ENCODE results near the gene CA5A. TPM values are rescaled to one million over a fixed set of nuclear protein-coding genes. Genes with fewer than 3 reads are reported as not detected.
A peak's percentile ranks its signal among the peaks of the same experiment; 100 is the strongest.

CA5A gene
- polyA plus RNA-seq, 2 of the 4 experiments (the other 2 are of a cell fraction): not detected

DNA sequence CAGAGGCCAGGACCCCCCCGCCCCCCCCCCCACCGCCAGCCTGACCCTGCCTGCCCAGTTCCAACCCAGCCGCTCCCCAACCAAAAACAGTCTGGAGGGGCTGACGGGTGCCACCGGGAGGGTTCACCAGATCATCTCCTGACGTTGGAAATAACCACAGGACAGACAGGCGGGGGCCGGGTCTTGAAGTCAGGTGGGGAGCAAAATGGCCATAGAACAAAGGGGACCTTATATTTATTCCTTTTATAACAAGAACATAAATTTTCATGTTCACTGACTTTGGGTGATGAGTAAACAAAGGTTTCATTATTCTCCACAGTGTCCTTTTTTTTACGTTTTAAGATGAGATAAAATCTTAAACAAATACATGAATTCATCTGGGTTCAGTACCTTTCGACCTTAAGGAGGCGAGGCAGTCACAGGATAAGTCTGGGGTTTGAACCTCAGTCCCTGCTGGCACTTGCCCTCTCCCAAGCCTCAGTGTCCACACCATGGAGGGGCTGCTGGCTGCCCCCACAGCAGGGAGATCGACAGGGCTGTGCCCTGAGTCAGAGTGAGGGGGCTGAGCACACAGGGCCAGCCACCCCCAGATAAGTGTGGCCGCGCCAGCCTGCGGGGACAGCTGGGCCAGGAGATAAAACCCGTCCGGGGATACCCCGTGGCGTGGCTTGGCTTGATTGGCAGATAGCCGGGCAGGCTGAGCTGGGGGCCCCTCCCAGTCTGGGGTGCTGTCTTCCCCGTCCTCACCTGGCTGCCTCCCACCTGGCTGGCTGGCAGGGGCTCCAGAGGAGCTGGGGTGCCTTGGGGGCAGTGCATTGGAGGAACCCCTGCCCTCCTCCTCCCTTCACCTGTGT, 82.0 kb downstream of the CA5A start:
- H3K4me2 ChIP-seq: peak overlapping the region; percentile 79
- ChIA-PET POLR2A (interaction anchor here (1.0 to 3.8 kb wide), 5 partner anchors 12 to 75 kb away, joined by 4 to 23 read pairs (median 5); partner anchors contain the start of gene SLC7A5), CTCF (interaction anchor here (1.6 to 15.2 kb wide), 5 partner anchors 8 to 75 kb away, joined by 13 to 246 read pairs (median 22); partner anchors contain the start of gene SLC7A5)
- H3K4me3 ChIP-seq: peak overlapping the region; percentile 77
- TF ChIP-seq, protein P1, sequence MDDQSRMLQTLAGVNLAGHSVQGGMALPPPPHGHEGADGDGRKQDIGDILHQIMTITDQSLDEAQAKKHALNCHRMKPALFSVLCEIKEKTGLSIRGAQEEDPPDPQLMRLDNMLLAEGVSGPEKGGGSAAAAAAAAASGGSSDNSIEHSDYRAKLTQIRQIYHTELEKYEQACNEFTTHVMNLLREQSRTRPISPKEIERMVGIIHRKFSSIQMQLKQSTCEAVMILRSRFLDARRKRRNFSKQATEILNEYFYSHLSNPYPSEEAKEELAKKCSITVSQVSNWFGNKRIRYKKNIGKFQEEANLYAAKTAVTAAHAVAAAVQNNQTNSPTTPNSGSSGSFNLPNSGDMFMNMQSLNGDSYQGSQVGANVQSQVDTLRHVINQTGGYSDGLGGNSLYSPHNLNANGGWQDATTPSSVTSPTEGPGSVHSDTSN (IDR thresholded peaks at IDR 0.05): peak; percentile 53; the same call in 1 of the 2 replicates
- TF ChIP-seq JUNB (IDR thresholded peaks at IDR 0.05) (peak; percentile 36; the same call in 1 of the 2 replicates), EP300 (IDR thresholded peaks at IDR 0.05) (peak in 1 of 2 experiments; percentile 77; a peak in 2 of 5 replicates), FOSL2 (IDR thresholded peaks at IDR 0.05) (no peak), FOSL2 (CRISPR knock-in tag; IDR thresholded peaks at IDR 0.05) (peak; percentile 37; the same call in 1 of the 2 replicates), CBX8 (IDR thresholded peaks at IDR 0.05) (no peak), POLR2AphosphoS2 (conservative IDR thresholded peaks at IDR 0.05; ENCODE audit: low read length) (peak; percentile 90), ESRRA (IDR thresholded peaks at IDR 0.05; ENCODE audit: borderline replicate concordance, low read length) (no peak), HOXA7 (CRISPR knock-in tag; IDR thresholded peaks at IDR 0.05) (0 out of 2 replicates have a peak, but pooled peaks have one; percentile 18), NR3C1 (IDR thresholded peaks at IDR 0.05) (no peak), EHF (CRISPR knock-in tag; IDR thresholded peaks at IDR 0.05) (no peak), GATA3 (IDR thresholded peaks at IDR 0.05; ENCODE audit: borderline replicate concordance) (peak; percentile 57), JUN (IDR thresholded peaks at IDR 0.05) (peak; percentile 23 to 46; a peak in 2 of 5 replicates)
- TF ChIP-seq, protein P2, sequence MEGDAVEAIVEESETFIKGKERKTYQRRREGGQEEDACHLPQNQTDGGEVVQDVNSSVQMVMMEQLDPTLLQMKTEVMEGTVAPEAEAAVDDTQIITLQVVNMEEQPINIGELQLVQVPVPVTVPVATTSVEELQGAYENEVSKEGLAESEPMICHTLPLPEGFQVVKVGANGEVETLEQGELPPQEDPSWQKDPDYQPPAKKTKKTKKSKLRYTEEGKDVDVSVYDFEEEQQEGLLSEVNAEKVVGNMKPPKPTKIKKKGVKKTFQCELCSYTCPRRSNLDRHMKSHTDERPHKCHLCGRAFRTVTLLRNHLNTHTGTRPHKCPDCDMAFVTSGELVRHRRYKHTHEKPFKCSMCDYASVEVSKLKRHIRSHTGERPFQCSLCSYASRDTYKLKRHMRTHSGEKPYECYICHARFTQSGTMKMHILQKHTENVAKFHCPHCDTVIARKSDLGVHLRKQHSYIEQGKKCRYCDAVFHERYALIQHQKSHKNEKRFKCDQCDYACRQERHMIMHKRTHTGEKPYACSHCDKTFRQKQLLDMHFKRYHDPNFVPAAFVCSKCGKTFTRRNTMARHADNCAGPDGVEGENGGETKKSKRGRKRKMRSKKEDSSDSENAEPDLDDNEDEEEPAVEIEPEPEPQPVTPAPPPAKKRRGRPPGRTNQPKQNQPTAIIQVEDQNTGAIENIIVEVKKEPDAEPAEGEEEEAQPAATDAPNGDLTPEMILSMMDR (IDR thresholded peaks at IDR 0.05): no peak
- TF ChIP-seq, protein P3, sequence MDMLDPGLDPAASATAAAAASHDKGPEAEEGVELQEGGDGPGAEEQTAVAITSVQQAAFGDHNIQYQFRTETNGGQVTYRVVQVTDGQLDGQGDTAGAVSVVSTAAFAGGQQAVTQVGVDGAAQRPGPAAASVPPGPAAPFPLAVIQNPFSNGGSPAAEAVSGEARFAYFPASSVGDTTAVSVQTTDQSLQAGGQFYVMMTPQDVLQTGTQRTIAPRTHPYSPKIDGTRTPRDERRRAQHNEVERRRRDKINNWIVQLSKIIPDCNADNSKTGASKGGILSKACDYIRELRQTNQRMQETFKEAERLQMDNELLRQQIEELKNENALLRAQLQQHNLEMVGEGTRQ (IDR thresholded peaks at IDR 0.05): no peak
- TF ChIP-seq, protein P4, sequence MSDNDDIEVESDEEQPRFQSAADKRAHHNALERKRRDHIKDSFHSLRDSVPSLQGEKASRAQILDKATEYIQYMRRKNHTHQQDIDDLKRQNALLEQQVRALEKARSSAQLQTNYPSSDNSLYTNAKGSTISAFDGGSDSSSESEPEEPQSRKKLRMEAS (IDR thresholded peaks at IDR 0.05): peak; percentile 7; the same call in 1 of the 2 replicates
- TF ChIP-seq, protein P5, sequence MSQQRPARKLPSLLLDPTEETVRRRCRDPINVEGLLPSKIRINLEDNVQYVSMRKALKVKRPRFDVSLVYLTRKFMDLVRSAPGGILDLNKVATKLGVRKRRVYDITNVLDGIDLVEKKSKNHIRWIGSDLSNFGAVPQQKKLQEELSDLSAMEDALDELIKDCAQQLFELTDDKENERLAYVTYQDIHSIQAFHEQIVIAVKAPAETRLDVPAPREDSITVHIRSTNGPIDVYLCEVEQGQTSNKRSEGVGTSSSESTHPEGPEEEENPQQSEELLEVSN (IDR thresholded peaks at IDR 0.05; ENCODE audit: borderline replicate concordance, low read depth): no peak
- peaks cover 98% of the 10 kb centered on the region for H3K4me1 ChIP-seq
- peak in 1 of 2 experiments; percentile 92 for DNase-seq (ENCODE audit: low read depth in 1 of 2, low spot score in 1 of 2)
- no peak for FAIRE-seq
- peak; percentile 12 to 14 for ATAC-seq
- H3K9me3 ChIP-seq: no peaks in the 10 kb centered on the region
- 2% methylated on average over 17 of the region's 21 CpGs for WGBS (ENCODE audit: missing lambda C conversion rate)
- H3K27ac ChIP-seq: peak overlapping the region; percentile 97 to 99

DNA sequence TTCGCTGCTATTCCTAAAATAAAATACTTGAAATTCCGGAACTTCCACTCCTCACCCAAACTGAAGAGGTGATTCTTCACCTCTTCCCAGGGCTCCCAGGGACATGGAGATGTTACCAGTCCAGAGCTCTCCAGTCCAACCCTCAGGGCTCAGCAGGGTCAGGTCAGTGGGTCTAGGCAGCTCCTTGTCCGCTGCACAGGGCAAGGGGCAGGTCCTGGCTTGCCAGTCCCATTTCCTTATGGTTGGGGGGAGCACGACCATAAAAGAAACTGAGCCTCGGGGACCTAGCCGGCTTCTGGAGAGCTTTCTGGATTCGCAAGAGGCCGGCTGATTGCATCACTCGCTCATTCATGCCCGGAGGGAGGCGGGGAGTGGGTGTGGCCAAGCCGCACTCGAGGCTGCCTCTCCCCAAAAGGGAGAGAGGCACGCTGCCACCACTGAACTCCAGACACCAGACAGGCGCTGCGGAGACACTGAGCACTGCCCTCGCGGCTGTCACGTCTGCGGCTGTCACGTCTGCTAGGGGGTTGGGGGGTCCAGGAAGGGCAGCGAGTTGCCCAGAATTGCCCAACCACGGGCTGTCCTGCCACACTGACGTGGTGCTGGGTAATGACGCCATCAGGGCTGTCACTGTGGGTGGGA, 82.8 kb downstream of the CA5A start:
- peak; percentile 82 to 94 for DNase-seq (ENCODE audit: low read depth in 1 of 2, low spot score in 1 of 2)
- POLR2A ChIA-PET: interaction anchor here (1.0 to 5.3 kb wide), 5 partner anchors 12 to 74 kb away, joined by 4 to 36 read pairs (median 5); partner anchors contain the start of gene SLC7A5
- TF ChIP-seq EHF (CRISPR knock-in tag; IDR thresholded peaks at IDR 0.05): peak; percentile 59; the same call in 1 of the 2 replicates
- TF ChIP-seq POLR2AphosphoS2 (conservative IDR thresholded peaks at IDR 0.05; ENCODE audit: low read length): peak; percentile 96
- TF ChIP-seq, protein P6, sequence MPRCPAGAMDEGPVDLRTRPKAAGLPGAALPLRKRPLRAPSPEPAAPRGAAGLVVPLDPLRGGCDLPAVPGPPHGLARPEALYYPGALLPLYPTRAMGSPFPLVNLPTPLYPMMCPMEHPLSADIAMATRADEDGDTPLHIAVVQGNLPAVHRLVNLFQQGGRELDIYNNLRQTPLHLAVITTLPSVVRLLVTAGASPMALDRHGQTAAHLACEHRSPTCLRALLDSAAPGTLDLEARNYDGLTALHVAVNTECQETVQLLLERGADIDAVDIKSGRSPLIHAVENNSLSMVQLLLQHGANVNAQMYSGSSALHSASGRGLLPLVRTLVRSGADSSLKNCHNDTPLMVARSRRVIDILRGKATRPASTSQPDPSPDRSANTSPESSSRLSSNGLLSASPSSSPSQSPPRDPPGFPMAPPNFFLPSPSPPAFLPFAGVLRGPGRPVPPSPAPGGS (IDR thresholded peaks at IDR 0.05): 0 out of 3 replicates have a peak, but pooled peaks have one; percentile 45
- TF ChIP-seq, protein P4 (IDR thresholded peaks at IDR 0.05): peak; percentile 82
- TF ChIP-seq, protein P7, sequence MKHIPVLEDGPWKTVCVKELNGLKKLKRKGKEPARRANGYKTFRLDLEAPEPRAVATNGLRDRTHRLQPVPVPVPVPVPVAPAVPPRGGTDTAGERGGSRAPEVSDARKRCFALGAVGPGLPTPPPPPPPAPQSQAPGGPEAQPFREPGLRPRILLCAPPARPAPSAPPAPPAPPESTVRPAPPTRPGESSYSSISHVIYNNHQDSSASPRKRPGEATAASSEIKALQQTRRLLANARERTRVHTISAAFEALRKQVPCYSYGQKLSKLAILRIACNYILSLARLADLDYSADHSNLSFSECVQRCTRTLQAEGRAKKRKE (CRISPR knock-in tag; IDR thresholded peaks at IDR 0.05; ENCODE audit: low read depth): 0 out of 2 replicates have a peak, but pooled peaks have one; percentile 20
- TF ChIP-seq CBX8 (IDR thresholded peaks at IDR 0.05): no peak
- peak; percentile 66; the same call in 1 of the 2 replicates for TF ChIP-seq TFCP2L1 (CRISPR knock-in tag; IDR thresholded peaks at IDR 0.05)
- TF ChIP-seq POLR2A (IDR thresholded peaks at IDR 0.05; ENCODE audit: low read length): 0 out of 2 replicates have a peak, but pooled peaks have one; percentile 19
- TF ChIP-seq, protein P5 (IDR thresholded peaks at IDR 0.05; ENCODE audit: borderline replicate concordance, low read depth): peak; percentile 18; the same call in 1 of the 2 replicates
- TF ChIP-seq HDAC2 (IDR thresholded peaks at IDR 0.05): no peak
- TF ChIP-seq FOSL2 (IDR thresholded peaks at IDR 0.05): no peak; the same call in 1 of the 2 replicates
- TF ChIP-seq FOSL2 (CRISPR knock-in tag; IDR thresholded peaks at IDR 0.05): peak; percentile 31
- TF ChIP-seq ZC3H11A (IDR thresholded peaks at IDR 0.05): no peak
- TF ChIP-seq EHMT2 (IDR thresholded peaks at IDR 0.05; ENCODE audit: low read depth): no peak
- no peak for TF ChIP-seq CHD2 (IDR thresholded peaks at IDR 0.05; ENCODE audit: low read length, partially characterized antibody)

More for the DNA sequence above, 82.8 kb downstream of the CA5A start:
- H3K4me2 ChIP-seq: peak overlapping the region; percentile 79
- CTCF ChIA-PET: interaction anchor here (1.3 to 15.2 kb wide), 5 partner anchors 15 to 84 kb away, joined by 5 to 246 read pairs (median 13); partner anchors contain the start of gene SLC7A5
- peak overlapping the region; percentile 97 to 99 for H3K27ac ChIP-seq
- 5% methylated on average over 16 of the region's 25 CpGs for WGBS (ENCODE audit: missing lambda C conversion rate)
- FAIRE-seq (no peak), ATAC-seq (peak; percentile 15 to 18)
- peak overlapping the region; percentile 29 for H3K4me3 ChIP-seq
- peaks cover 98% of the 10 kb centered on the region for H3K4me1 ChIP-seq
- no peaks in the 10 kb centered on the region for H3K9me3 ChIP-seq

All from A549 (cell line).